Prostate gland (tissue), 2 donors: ENCODE results near the gene ARHGAP26. TPM values are rescaled to one million over a fixed set of nuclear protein-coding genes. Genes with fewer than 3 reads are reported as not detected.

Source experiments
- DNase-seq: peaks from one replicate; pipeline ENCODE4 v3.0.0-alpha.2; 2019; ENCODE audit warnings: low spot score
- H3K27ac ChIP-seq, 2 donors: fragments of 200-600 bp; sonication (generic); 2 replicates each; pipeline ENCODE4 v1.5.1; 2017 to 2019
- H3K27me3 ChIP-seq: fragments of 200-600 bp; sonication (generic); replicated peaks from 2 replicates; pipeline ENCODE4 v1.5.1; 2019; ENCODE audit not compliant: insufficient read depth
- H3K36me3 ChIP-seq, 2 donors: fragments of 200-600 bp; sonication (generic); 1 replicate in 1 of 2; 2 replicates in 1 of 2; pipeline versions ENCODE4 v1.5.1 to v1.8.1; 2017 to 2019
- H3K4me1 ChIP-seq: fragments of 200-600 bp; sonication (generic); replicated peaks from 2 replicates; pipeline ENCODE4 v1.5.1; 2019
- H3K4me3 ChIP-seq, 2 donors: fragments of 200-600 bp; sonication (generic); 2 replicates each; pipeline ENCODE4 v1.5.1; 2017 to 2019
- H3K9me3 ChIP-seq: fragments of 200-600 bp; sonication (generic); 2 replicates; pipeline ENCODE4 v1.5.1; 2017
- CTCF ChIP-seq, 4 experiments: fragments of 200-600 bp in 2 of 4; fragments of 450-650 bp in 2 of 4; sonication (generic) in 2 of 4; IDR thresholded peaks; 1 replicate in 3 of 4; 2 replicates in 1 of 4; pipeline ENCODE4 v1.5.1; 2016 to 2019; ENCODE audit warnings: antibody characterized with exemption in 4 of 4, mild to moderate bottlenecking in 2 of 4, moderate library complexity in 2 of 4
- POLR2A ChIP-seq: fragments of 450-650 bp; IDR thresholded peaks from one replicate; pipeline ENCODE4 v1.6.1; 2016; ENCODE audit warnings: antibody characterized with exemption, mild to moderate bottlenecking
- POLR2AphosphoS5 ChIP-seq: sonication (generic); formaldehyde crosslinking; IDR thresholded peaks from one replicate; pipeline ENCODE4 v1.6.1; 2017; ENCODE audit warnings: antibody characterized with exemption
- WGBS: methylation state at CpG from one replicate; pipeline ENCODE4 v1.1.5; 2018; 5-methylcytosine and 5-hydroxymethylcytosine counted together
- intact Hi-C: fragments of 100-400 bp; cut with DNase I; formaldehyde crosslinking; loops from one replicate; pipeline ENCODE4 v1.14.2; 2022
- total RNA-seq, 2 donors: library from RNA; depleted of rRNA; stranded (reverse); fragments of >200 nt; gene quantifications; one replicate each; pipeline ENCODE4 v1.1.0, GENCODE V29; 2016

Gene ARHGAP26
- total RNA-seq, 2 donors from 2014 or later: 11.7 to 39.8 TPM

GRCh38 chr5:142859037-142859436, 88.9 kb downstream of the ARHGAP26 start:
- intact Hi-C loops: no loop called here

GRCh38 chr5:142860270-142860669, 90.1 kb downstream of the ARHGAP26 start:
- no peaks in the 10 kb centered on the region for H3K27me3 ChIP-seq
- no peak overlapping the region for H3K27ac ChIP-seq
- H3K9me3 ChIP-seq: no peaks in the 10 kb centered on the region
- DNase-seq: no peak
- TF ChIP-seq CTCF (IDR thresholded peaks at IDR 0.05) (no peak), POLR2A (no peak), POLR2AphosphoS5 (no peak)
- H3K4me1 ChIP-seq: no peaks in the 10 kb centered on the region
- intact Hi-C loops: no loop called here
- no peak overlapping the region for H3K4me3 ChIP-seq
- WGBS: 89% methylated on average over 2 of the region's 2 CpGs
- no peaks in the 10 kb centered on the region for H3K36me3 ChIP-seq

More at GRCh38 chr5:142859037-142859436, 88.9 kb downstream of the ARHGAP26 start:
- no peak for DNase-seq
- Histone ChIP-seq H3K4me1 (no peaks in the 10 kb centered on the region), H3K27me3 (no peaks in the 10 kb centered on the region), H3K4me3 (no peak overlapping the region), H3K36me3 (no peaks in the 10 kb centered on the region), H3K9me3 (no peaks in the 10 kb centered on the region), H3K27ac (no peak overlapping the region)
- TF ChIP-seq CTCF (IDR thresholded peaks at IDR 0.05) (no peak), POLR2A (no peak), POLR2AphosphoS5 (no peak)
- 96% methylated on average over 2 of the region's 2 CpGs for WGBS

GRCh38 chr5:142861011-142861410, 90.8 kb downstream of the ARHGAP26 start:
- Histone ChIP-seq H3K36me3 (no peaks in the 10 kb centered on the region), H3K27ac (no peak overlapping the region), H3K4me3 (no peak overlapping the region), H3K9me3 (no peaks in the 10 kb centered on the region), H3K27me3 (no peaks in the 10 kb centered on the region), H3K4me1 (no peaks in the 10 kb centered on the region)
- 78% methylated on average over 7 of the region's 7 CpGs for WGBS
- TF ChIP-seq POLR2AphosphoS5: no peak
- TF ChIP-seq CTCF (IDR thresholded peaks at IDR 0.05): no peak
- TF ChIP-seq POLR2A: no peak
- DNase-seq: no peak
- intact Hi-C loops: no loop called here

GRCh38 chr5:142862594-142862993, 92.4 kb downstream of the ARHGAP26 start:
- Histone ChIP-seq H3K36me3 (no peaks in the 10 kb centered on the region), H3K27me3 (no peaks in the 10 kb centered on the region), H3K4me1 (no peaks in the 10 kb centered on the region), H3K9me3 (no peaks in the 10 kb centered on the region), H3K27ac (no peak overlapping the region), H3K4me3 (no peak overlapping the region)
- WGBS: 32% methylated on average over 4 of the region's 4 CpGs
- no peak for DNase-seq
- TF ChIP-seq POLR2A (no peak), CTCF (IDR thresholded peaks at IDR 0.05) (no peak), POLR2AphosphoS5 (no peak)
- intact Hi-C loops: no loop called here

- DNase-seq: no peak
- H3K4me1 ChIP-seq: no peaks in the 10 kb centered on the region
- no peak for TF ChIP-seq POLR2A
- TF ChIP-seq CTCF (IDR thresholded peaks at IDR 0.05): no peak
- TF ChIP-seq POLR2AphosphoS5: no peak
- no peak overlapping the region for H3K4me3 ChIP-seq
- intact Hi-C loops: no loop called here
- no peaks in the 10 kb centered on the region for H3K9me3 ChIP-seq
- WGBS: 45% methylated on average over 5 of the region's 5 CpGs
- no peak overlapping the region for H3K27ac ChIP-seq
- no peaks in the 10 kb centered on the region for H3K36me3 ChIP-seq
- H3K27me3 ChIP-seq: no peaks in the 10 kb centered on the region
These were observed 93.7 kb downstream of the ARHGAP26 start for GRCh38 chr5:142863856-142864255.
